Measurements from ENCODE around the gene TMEM201.

The TMEM201 gene

GRCh38 chr1:9607352-9607751 is 18.6 kb downstream of the TMEM201 start:
- DNase-seq = no peak
- TF ChIP-seq, protein P1, sequence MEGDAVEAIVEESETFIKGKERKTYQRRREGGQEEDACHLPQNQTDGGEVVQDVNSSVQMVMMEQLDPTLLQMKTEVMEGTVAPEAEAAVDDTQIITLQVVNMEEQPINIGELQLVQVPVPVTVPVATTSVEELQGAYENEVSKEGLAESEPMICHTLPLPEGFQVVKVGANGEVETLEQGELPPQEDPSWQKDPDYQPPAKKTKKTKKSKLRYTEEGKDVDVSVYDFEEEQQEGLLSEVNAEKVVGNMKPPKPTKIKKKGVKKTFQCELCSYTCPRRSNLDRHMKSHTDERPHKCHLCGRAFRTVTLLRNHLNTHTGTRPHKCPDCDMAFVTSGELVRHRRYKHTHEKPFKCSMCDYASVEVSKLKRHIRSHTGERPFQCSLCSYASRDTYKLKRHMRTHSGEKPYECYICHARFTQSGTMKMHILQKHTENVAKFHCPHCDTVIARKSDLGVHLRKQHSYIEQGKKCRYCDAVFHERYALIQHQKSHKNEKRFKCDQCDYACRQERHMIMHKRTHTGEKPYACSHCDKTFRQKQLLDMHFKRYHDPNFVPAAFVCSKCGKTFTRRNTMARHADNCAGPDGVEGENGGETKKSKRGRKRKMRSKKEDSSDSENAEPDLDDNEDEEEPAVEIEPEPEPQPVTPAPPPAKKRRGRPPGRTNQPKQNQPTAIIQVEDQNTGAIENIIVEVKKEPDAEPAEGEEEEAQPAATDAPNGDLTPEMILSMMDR (IDR thresholded peaks at IDR 0.05) = no peak
- intact Hi-C loops (cut with DNase I; ENCODE audit: low total_unique reads) = no loop called here
- Histone ChIP-seq H3K4me3 (no peak overlapping the region), H3K27ac (no peak overlapping the region), H3K27me3 (no peaks in the 10 kb centered on the region), H3K36me3 (peaks cover 5 to 91% (median 40%) of the 10 kb centered on the region in 3 donors), H3K4me1 (peaks cover 0 to 2% (median 0%) of the 10 kb centered on the region in 4 donors), H3K9me3 (no peaks in the 10 kb centered on the region)

GRCh38 chr1:9609998-9610397 is 21.3 kb downstream of the TMEM201 start:
- Histone ChIP-seq H3K36me3 (peaks cover 8 to 82% (median 44%) of the 10 kb centered on the region in 3 donors), H3K9me3 (no peaks in the 10 kb centered on the region), H3K27ac (no peak overlapping the region), H3K27me3 (no peaks in the 10 kb centered on the region), H3K4me1 (peaks cover 0 to 2% (median 0%) of the 10 kb centered on the region in 4 donors), H3K4me3 (no peak overlapping the region)
- TF ChIP-seq, protein P1 (IDR thresholded peaks at IDR 0.05) = no peak
- intact Hi-C loops (cut with DNase I; ENCODE audit: low total_unique reads) = no loop called here
- no peak for DNase-seq

GRCh38 chr1:9610548-9610947 is 21.8 kb downstream of the TMEM201 start:
- intact Hi-C loops (cut with DNase I; ENCODE audit: low total_unique reads) = no loop called here
- H3K9me3 ChIP-seq = no peaks in the 10 kb centered on the region
- H3K27ac ChIP-seq = no peak overlapping the region
- DNase-seq = no peak
- H3K4me3 ChIP-seq = no peak overlapping the region
- peaks cover 0 to 2% (median 0%) of the 10 kb centered on the region in 4 donors for H3K4me1 ChIP-seq
- no peaks in the 10 kb centered on the region for H3K27me3 ChIP-seq
- TF ChIP-seq, protein P1 (IDR thresholded peaks at IDR 0.05) = no peak
- H3K36me3 ChIP-seq = peaks cover 8 to 77% (median 44%) of the 10 kb centered on the region in 3 donors

DNA sequence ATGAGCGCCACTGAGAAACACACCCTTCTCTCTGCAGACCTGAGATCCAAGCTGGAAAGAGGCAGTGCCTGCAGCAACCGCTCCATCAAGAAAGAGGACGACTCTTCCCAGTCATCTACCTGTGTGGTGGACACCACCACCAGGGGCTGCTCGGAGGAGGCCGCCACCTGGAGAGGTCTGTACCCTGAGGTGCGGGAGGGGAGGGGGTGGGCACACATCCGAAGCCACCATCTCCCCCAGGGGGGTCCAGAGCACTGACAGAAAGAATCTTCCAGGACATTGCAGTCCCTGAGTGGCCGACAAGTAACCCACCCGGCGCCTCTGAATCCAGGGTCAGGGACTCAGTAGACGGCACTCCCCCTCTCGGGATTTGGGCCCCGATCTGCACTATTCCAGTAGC is 23.0 kb downstream of the TMEM201 start:
- H3K36me3 ChIP-seq = peaks cover 8 to 74% (median 44%) of the 10 kb centered on the region in 3 donors

DNA sequence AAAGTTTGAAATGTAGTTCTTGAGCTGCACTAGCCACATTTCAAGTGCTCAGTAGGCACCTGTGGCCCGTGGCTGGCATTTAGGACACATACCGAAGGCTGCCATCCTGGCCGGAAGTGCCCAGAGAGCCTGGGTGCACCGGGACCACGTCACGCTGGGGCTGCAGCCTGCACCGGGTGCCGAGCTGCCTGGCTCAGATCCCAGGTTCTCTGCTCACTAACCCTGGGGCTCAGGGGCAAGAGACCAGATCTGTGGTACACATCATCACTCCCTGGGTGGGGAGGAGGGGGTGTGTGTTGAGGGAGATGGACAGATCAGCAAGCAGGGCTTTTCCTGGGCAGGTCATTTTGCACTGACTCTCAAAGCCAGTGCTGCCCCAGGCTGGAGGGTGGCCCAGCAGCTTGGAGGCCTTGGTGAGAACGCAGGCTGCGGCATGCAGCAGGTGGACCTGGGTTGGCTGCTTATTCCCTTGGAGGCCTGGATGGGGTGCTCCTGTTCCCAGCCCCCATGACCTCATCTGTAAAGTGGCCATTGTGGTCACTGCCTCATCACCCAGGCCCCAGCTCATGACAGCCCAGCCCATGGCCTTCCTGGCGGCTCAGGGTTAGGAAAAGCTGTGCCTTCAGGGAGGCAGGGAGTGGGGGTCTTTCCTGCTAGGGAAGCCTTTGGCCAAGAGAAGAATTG is 23.6 kb downstream of the TMEM201 start:
- Histone ChIP-seq H3K27me3 (peaks cover 0 to 4% of the 10 kb centered on the region in 2 donors), H3K9me3 (no peaks in the 10 kb centered on the region), H3K36me3 (peaks cover 8 to 68% (median 44%) of the 10 kb centered on the region in 3 donors), H3K4me3 (no peak overlapping the region), H3K4me1 (no peaks in the 10 kb centered on the region), H3K27ac (no peak overlapping the region)
- TF ChIP-seq, protein P1 (IDR thresholded peaks at IDR 0.05) = no peak
- DNase-seq = no peak
- intact Hi-C loops (cut with DNase I; ENCODE audit: low total_unique reads) = no loop called here

More for the DNA sequence above, 23.0 kb downstream of the TMEM201 start:
- DNase-seq = no peak
- intact Hi-C loops (cut with DNase I; ENCODE audit: low total_unique reads) = no loop called here
- TF ChIP-seq, protein P1 (IDR thresholded peaks at IDR 0.05) = no peak
- Histone ChIP-seq H3K27ac (no peak overlapping the region), H3K4me3 (no peak overlapping the region), H3K9me3 (no peaks in the 10 kb centered on the region), H3K4me1 (no peaks in the 10 kb centered on the region), H3K27me3 (no peaks in the 10 kb centered on the region)

All from tibial artery (tissue), 4 donors.